ENCODE measurements around the gene TMEM127. TPM values are rescaled to one million over a fixed set of nuclear protein-coding genes. Genes with fewer than 3 reads are reported as not detected.

Gene TMEM127
- total RNA-seq, 2 donors from 2014 or later = 27.0 to 28.3 TPM

- Mint-ChIP-seq H3K36me3 (ENCODE audit: low read depth) (peaks cover 6% of the 10 kb centered on the region), H3K4me1 (peaks cover 7% of the 10 kb centered on the region), H3K4me3 (no peak overlapping the region), H3K27me3 (ENCODE audit: insufficient read depth) (no peaks in the 10 kb centered on the region), H3K27ac (no peak overlapping the region), H3K9me3 (no peaks in the 10 kb centered on the region)
- no peaks in the 10 kb centered on the region for H3K9me3 ChIP-seq (ENCODE audit: control insufficient read depth, low read length)
- no peak for DNase-seq
- no peak overlapping the region for H3K4me3 ChIP-seq (ENCODE audit: low read length)
- H3K9ac ChIP-seq (ENCODE audit: extremely low read depth, low read length, poor library complexity, severe bottlenecking) = no peak overlapping the region
- 95% methylated on average over 3 of the region's 3 CpGs; no CpG with 5 or more reads in 1 of the 2 experiments for WGBS, 2 experiments (ENCODE audit: insufficient coverage in 1 of 2, insufficient read length in 1 of 2)
- no peaks in the 10 kb centered on the region for H3K4me1 ChIP-seq (ENCODE audit: control insufficient read depth, insufficient read depth, low read length)
- H3K27me3 ChIP-seq (ENCODE audit: control insufficient read depth, insufficient read depth, low read length, poor library complexity, severe bottlenecking) = no peaks in the 10 kb centered on the region
- H3K36me3 ChIP-seq (ENCODE audit: control insufficient read depth, insufficient read depth, low read length) = no peaks in the 10 kb centered on the region
- H3K27ac ChIP-seq (ENCODE audit: low read depth, low read length) = no peak overlapping the region
- no peak for TF ChIP-seq CTCF (conservative IDR thresholded peaks at IDR 0.05)
These were observed 26.7 kb downstream of the TMEM127 start for GRCh38 chr2:96239091-96239490.

- H3K4me1 ChIP-seq (ENCODE audit: control insufficient read depth, insufficient read depth, low read length) = no peaks in the 10 kb centered on the region
- no peaks in the 10 kb centered on the region for H3K9me3 ChIP-seq (ENCODE audit: control insufficient read depth, low read length)
- Mint-ChIP-seq H3K4me1 (peaks cover 7% of the 10 kb centered on the region), H3K27me3 (ENCODE audit: insufficient read depth) (no peaks in the 10 kb centered on the region), H3K9me3 (no peaks in the 10 kb centered on the region), H3K36me3 (ENCODE audit: low read depth) (peaks cover 6% of the 10 kb centered on the region), H3K4me3 (no peak overlapping the region), H3K27ac (no peak overlapping the region)
- WGBS, 2 experiments (ENCODE audit: insufficient coverage in 1 of 2, insufficient read length in 1 of 2) = 85 to 100% methylated on average over 3 of the region's 3 CpGs
- H3K4me3 ChIP-seq (ENCODE audit: low read length) = no peak overlapping the region
- no peak for DNase-seq
- no peaks in the 10 kb centered on the region for H3K27me3 ChIP-seq (ENCODE audit: control insufficient read depth, insufficient read depth, low read length, poor library complexity, severe bottlenecking)
- H3K27ac ChIP-seq (ENCODE audit: low read depth, low read length) = no peak overlapping the region
- no peak overlapping the region for H3K9ac ChIP-seq (ENCODE audit: extremely low read depth, low read length, poor library complexity, severe bottlenecking)
- TF ChIP-seq CTCF (conservative IDR thresholded peaks at IDR 0.05) = no peak
- no peaks in the 10 kb centered on the region for H3K36me3 ChIP-seq (ENCODE audit: control insufficient read depth, insufficient read depth, low read length)
These were observed 27.5 kb downstream of the TMEM127 start for GRCh38 chr2:96238266-96238665.

GRCh38 chr2:96236882-96237281 is 28.9 kb downstream of the TMEM127 start:
- no peak overlapping the region for H3K4me3 ChIP-seq (ENCODE audit: low read length)
- no peak overlapping the region for H3K27ac ChIP-seq (ENCODE audit: low read depth, low read length)
- H3K27me3 Mint-ChIP-seq (ENCODE audit: insufficient read depth) = no peaks in the 10 kb centered on the region
- H3K36me3 Mint-ChIP-seq (ENCODE audit: low read depth) = peaks cover 6% of the 10 kb centered on the region
- no peak overlapping the region for H3K4me3 Mint-ChIP-seq
- H3K9ac ChIP-seq (ENCODE audit: extremely low read depth, low read length, poor library complexity, severe bottlenecking) = no peak overlapping the region
- H3K4me1 ChIP-seq (ENCODE audit: control insufficient read depth, insufficient read depth, low read length) = no peaks in the 10 kb centered on the region
- no peak for TF ChIP-seq CTCF (conservative IDR thresholded peaks at IDR 0.05)
- H3K9me3 Mint-ChIP-seq = no peaks in the 10 kb centered on the region
- no peaks in the 10 kb centered on the region for H3K27me3 ChIP-seq (ENCODE audit: control insufficient read depth, insufficient read depth, low read length, poor library complexity, severe bottlenecking)
- H3K36me3 ChIP-seq (ENCODE audit: control insufficient read depth, insufficient read depth, low read length) = no peaks in the 10 kb centered on the region
- peaks cover 7% of the 10 kb centered on the region for H3K4me1 Mint-ChIP-seq
- no peak for DNase-seq
- H3K27ac Mint-ChIP-seq = no peak overlapping the region
- H3K9me3 ChIP-seq (ENCODE audit: control insufficient read depth, low read length) = no peaks in the 10 kb centered on the region
- WGBS, 2 experiments (ENCODE audit: insufficient coverage in 1 of 2, insufficient read length in 1 of 2) = 96 to 100% methylated on average over 1 of the region's 1 CpG

All from endodermal cell (in vitro differentiated cells).